ENCODE measurements around the gene REEP1. TPM values are rescaled to one million over a fixed set of nuclear protein-coding genes. Genes with fewer than 3 reads are reported as not detected.

Gene REEP1
- total RNA-seq, 5 donors from 2014 or later (not counting 1 experiment from before 2014, with no cell fraction given), result 0.12 to 1.0 (median 0.18) TPM; not detected in 1

DNA sequence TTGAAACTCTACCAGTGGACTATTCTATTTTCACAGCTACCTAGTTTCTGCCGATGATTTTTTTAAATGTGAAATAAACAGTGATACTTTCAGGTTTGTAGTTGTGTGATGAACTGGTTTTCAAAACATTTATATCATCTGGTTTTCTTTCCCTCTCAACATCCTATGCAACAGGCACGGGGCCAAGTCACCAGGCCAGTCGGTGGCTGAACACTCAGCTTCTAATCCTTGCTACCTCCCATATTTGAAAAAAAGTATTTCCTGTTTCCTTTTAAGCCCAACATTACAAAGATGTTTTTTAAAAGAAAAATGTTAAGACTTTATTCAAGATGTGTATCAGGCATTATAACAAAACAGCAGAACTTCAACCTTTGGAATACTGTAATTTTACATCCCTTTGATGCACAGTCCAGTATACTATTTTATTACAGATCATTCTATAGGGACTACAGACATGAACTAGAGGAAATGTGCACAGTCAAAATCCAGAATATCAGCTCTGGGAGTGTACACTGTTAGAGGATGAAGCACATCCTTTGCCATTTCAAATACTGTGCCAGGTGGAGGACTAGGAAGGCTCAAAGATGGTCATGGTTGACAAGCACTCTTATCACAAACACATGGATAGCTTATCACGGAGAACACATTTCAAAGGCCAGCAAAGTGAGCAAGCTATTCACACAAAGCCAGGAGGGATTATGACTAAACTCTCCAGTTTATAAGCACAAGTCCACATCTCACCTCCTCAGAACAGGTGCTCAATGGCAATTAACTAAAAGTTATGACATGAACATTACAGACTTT, 123.5 kb downstream of the REEP1 start:
- Histone ChIP-seq H3K27me3 (replicated peaks in 1 of 2; ENCODE audit: control insufficient read depth in 2 of 2, extremely low read depth in 1 of 2, insufficient read depth in 2 of 2, low read length in 1 of 2) (no peaks in the 10 kb centered on the region), H3K4me1 (ENCODE audit: control insufficient read depth in 1 of 2, extremely low read depth in 1 of 2, insufficient read depth in 2 of 2, low read length in 2 of 2) (peaks cover 0 to 5% of the 10 kb centered on the region in 2 experiments), H3K4me3 (ENCODE audit: control insufficient read depth in 1 of 2, extremely low read depth in 1 of 2, low read length in 1 of 2) (no peak overlapping the region), H3K36me3 (ENCODE audit: control insufficient read depth in 2 of 2, extremely low read depth in 1 of 2, insufficient read depth in 1 of 2, low read length in 1 of 2) (peaks cover 9 to 38% of the 10 kb centered on the region in 2 donors), H3K9me3 (no peaks in the 10 kb centered on the region), H3K27ac (ENCODE audit: low read length) (no peak overlapping the region)
- ATAC-seq (replicated peaks in 1 of 4), result no peak
- WGBS (ENCODE audit: insufficient coverage), result 89% methylated on average over 1 of the region's 4 CpGs
- no peak for DNase-seq
- H3K4me1 Mint-ChIP-seq, result peaks cover 6 to 9% (median 7%) of the 10 kb centered on the region in 3 donors
- H3K27ac Mint-ChIP-seq, result peak overlapping the region; percentile 56 to 74
- no peaks in the 10 kb centered on the region for H3K27me3 Mint-ChIP-seq
- no peaks in the 10 kb centered on the region for H3K9me3 Mint-ChIP-seq
- peaks cover 43% of the 10 kb centered on the region for H3K36me3 Mint-ChIP-seq
- no peak overlapping the region for H3K4me3 Mint-ChIP-seq
- CTCF ChIA-PET, result interaction anchor here in 1 of 2 donors (1.0 kb wide), 1 partner anchor 228 kb away, joined by 7 read pairs; no protein-coding TSS in a partner anchor
- POLR2A ChIA-PET, result no interaction called here

DNA sequence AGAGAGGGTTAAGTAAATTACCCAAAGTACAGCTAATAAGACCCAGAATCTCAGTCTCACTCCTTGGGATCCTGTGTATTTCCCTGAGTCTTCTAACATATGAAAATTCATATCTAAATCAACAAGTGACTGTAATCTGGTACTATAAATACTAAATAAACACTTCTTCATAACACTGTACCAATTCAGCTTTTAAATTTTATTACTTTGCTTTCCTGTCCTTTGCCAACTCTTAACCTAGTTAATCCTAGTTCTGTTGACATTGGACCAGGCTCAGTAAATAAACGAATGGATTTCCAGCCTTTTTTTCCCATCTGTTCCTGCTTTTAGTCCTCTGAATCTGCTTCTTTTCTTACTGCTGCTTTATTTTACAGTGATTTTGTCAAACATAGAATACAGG, 124.4 kb downstream of the REEP1 start:
- ATAC-seq (replicated peaks in 1 of 4) (no peak), DNase-seq (no peak)
- Mint-ChIP-seq H3K4me3 (no peak overlapping the region), H3K36me3 (peaks cover 48% of the 10 kb centered on the region), H3K4me1 (peaks cover 1 to 7% (median 4%) of the 10 kb centered on the region in 3 donors), H3K27me3 (no peaks in the 10 kb centered on the region), H3K9me3 (no peaks in the 10 kb centered on the region), H3K27ac (peak overlapping the region in 1 of 2 donors; percentile 74)
- Histone ChIP-seq H3K36me3 (ENCODE audit: control insufficient read depth in 2 of 2, extremely low read depth in 1 of 2, insufficient read depth in 1 of 2, low read length in 1 of 2) (peaks cover 9 to 47% of the 10 kb centered on the region in 2 donors), H3K27me3 (replicated peaks in 1 of 2; ENCODE audit: control insufficient read depth in 2 of 2, extremely low read depth in 1 of 2, insufficient read depth in 2 of 2, low read length in 1 of 2) (no peaks in the 10 kb centered on the region), H3K9me3 (no peaks in the 10 kb centered on the region), H3K4me1 (ENCODE audit: control insufficient read depth in 1 of 2, extremely low read depth in 1 of 2, insufficient read depth in 2 of 2, low read length in 2 of 2) (no peaks in the 10 kb centered on the region), H3K4me3 (ENCODE audit: control insufficient read depth in 1 of 2, extremely low read depth in 1 of 2, low read length in 1 of 2) (no peak overlapping the region), H3K27ac (ENCODE audit: low read length) (no peak overlapping the region)
- whole genome bisulfite sequencing (ENCODE audit: insufficient coverage), result no CpG with 5 or more reads among the region's 1 CpG
- POLR2A ChIA-PET, result interaction anchor here in 1 of 2 donors (0.5 kb wide), 1 partner anchor 475 kb away, joined by 5 read pairs; no protein-coding TSS in a partner anchor
- CTCF ChIA-PET, result interaction anchor here (1.0 kb wide), 2 partner anchors 8 to 229 kb away, joined by 3 to 7 read pairs; no protein-coding TSS in a partner anchor

DNA sequence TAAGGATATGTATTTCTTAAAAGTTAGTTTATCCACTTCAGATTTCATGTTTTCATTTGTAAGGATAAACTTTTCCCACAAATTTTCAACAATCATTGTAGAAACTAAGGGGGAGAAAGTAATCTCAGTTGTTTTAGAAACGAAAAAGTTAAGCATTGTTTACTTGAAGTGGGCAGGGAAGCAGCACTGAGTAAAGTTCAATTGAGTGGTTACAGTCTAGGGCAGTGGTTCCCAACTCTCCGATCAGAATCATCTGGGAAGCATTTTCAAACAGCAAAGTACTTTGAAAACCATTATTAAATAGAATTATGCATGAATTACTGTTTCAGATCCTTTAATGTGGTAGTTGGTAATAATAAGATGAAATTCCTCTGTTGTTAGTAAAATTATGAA, 125.6 kb downstream of the REEP1 start:
- Histone ChIP-seq H3K36me3 (ENCODE audit: control insufficient read depth in 2 of 2, extremely low read depth in 1 of 2, insufficient read depth in 1 of 2, low read length in 1 of 2) (peaks cover 9 to 59% of the 10 kb centered on the region in 2 donors), H3K27ac (ENCODE audit: low read length) (no peak overlapping the region), H3K4me1 (ENCODE audit: control insufficient read depth in 1 of 2, extremely low read depth in 1 of 2, insufficient read depth in 2 of 2, low read length in 2 of 2) (no peaks in the 10 kb centered on the region), H3K4me3 (ENCODE audit: control insufficient read depth in 1 of 2, extremely low read depth in 1 of 2, low read length in 1 of 2) (no peak overlapping the region), H3K27me3 (replicated peaks in 1 of 2; ENCODE audit: control insufficient read depth in 2 of 2, extremely low read depth in 1 of 2, insufficient read depth in 2 of 2, low read length in 1 of 2) (no peaks in the 10 kb centered on the region), H3K9me3 (no peaks in the 10 kb centered on the region)
- no peaks in the 10 kb centered on the region for H3K9me3 Mint-ChIP-seq
- H3K27me3 Mint-ChIP-seq, result no peaks in the 10 kb centered on the region
- ChIA-PET POLR2A (no interaction called here), CTCF (no interaction called here)
- WGBS (ENCODE audit: insufficient coverage), result no CpG with 5 or more reads among the region's 2 CpGs
- DNase-seq (no peak), ATAC-seq (replicated peaks in 1 of 4) (no peak)
- peaks cover 54% of the 10 kb centered on the region for H3K36me3 Mint-ChIP-seq
- no peak overlapping the region for H3K4me3 Mint-ChIP-seq
- no peak overlapping the region for H3K27ac Mint-ChIP-seq
- peaks cover 0 to 5% (median 3%) of the 10 kb centered on the region in 3 donors for H3K4me1 Mint-ChIP-seq

DNA sequence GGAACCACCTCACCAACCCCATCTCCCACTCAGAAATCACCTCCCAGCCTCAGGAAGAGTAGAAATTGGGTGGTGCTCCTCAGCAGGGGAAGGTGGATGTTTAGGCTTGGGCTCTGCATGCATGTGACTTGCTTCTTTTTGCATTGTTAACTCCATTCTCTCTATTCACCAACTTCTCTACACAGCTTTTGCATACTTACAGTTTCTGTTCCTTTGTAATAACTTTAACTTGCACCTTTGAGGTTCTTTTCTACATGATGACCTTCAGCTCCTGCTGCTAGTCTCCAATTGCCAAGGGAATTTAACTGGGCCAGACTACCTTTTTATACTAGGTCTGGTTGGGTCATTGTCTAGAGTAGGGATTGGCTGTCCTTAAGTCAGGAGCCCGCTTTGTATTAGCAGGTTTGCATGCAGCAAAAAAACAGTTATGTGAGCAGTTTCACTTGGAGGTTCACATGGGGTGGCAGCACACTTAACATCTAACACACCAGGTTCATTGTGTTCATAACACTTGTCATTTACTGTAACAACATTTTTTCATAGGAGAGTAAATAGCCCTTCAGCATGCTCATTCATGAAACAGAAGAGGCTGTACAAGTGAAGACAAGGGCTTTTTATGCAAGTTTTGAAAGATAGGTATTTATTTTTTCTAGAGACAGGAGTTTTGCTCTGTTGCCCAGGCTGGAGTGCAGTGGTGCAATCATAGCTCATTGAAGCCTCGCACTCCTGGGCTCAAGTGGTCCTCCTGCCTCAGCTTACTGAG, 126.2 kb downstream of the REEP1 start:
- DNase-seq (no peak), ATAC-seq (replicated peaks in 1 of 4) (no peak)
- H3K27ac Mint-ChIP-seq, result peak overlapping the region in 1 of 2 donors; percentile 5
- H3K4me3 ChIP-seq (ENCODE audit: control insufficient read depth in 1 of 2, extremely low read depth in 1 of 2, low read length in 1 of 2), result no peak overlapping the region
- peaks cover 0 to 5% (median 3%) of the 10 kb centered on the region in 3 donors for H3K4me1 Mint-ChIP-seq
- H3K36me3 ChIP-seq (ENCODE audit: control insufficient read depth in 2 of 2, extremely low read depth in 1 of 2, insufficient read depth in 1 of 2, low read length in 1 of 2), result peaks cover 9 to 65% of the 10 kb centered on the region in 2 donors
- peaks cover 58% of the 10 kb centered on the region for H3K36me3 Mint-ChIP-seq
- WGBS (ENCODE audit: insufficient coverage), result no CpG with 5 or more reads among the region's 2 CpGs
- CTCF ChIA-PET, result no interaction called here
- no peaks in the 10 kb centered on the region for H3K9me3 Mint-ChIP-seq
- no peak overlapping the region for H3K27ac ChIP-seq (ENCODE audit: low read length)
- H3K9me3 ChIP-seq, result no peaks in the 10 kb centered on the region
- H3K27me3 ChIP-seq (replicated peaks in 1 of 2; ENCODE audit: control insufficient read depth in 2 of 2, extremely low read depth in 1 of 2, insufficient read depth in 2 of 2, low read length in 1 of 2), result no peaks in the 10 kb centered on the region
- no peaks in the 10 kb centered on the region for H3K27me3 Mint-ChIP-seq
- no peaks in the 10 kb centered on the region for H3K4me1 ChIP-seq (ENCODE audit: control insufficient read depth in 1 of 2, extremely low read depth in 1 of 2, insufficient read depth in 2 of 2, low read length in 2 of 2)
- H3K4me3 Mint-ChIP-seq, result no peak overlapping the region
- POLR2A ChIA-PET, result no interaction called here

DNA sequence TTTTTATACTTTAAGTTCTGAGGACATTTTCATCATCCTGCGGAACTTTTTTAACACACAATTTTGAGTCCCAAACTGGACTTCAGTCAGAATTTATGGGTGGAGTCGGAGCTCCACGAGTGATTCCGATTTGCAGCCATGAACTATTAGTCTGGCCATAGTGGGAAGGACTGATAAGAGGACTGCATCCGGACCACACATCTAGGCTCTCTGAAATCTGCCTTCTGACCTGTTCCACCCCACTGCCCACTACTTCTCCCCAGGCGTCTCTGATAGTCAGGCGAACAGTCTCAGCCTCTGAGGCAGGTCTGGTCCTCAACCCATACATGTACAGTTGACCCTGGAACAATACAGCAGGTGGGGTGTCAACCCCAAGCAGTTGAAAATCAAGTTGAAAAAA, 133.0 kb downstream of the REEP1 start:
- ChIA-PET CTCF (interaction anchor here in 1 of 2 donors (0.7 kb wide), 1 partner anchor 548 kb away, joined by 5 read pairs; no protein-coding TSS in a partner anchor), POLR2A (no interaction called here)
- Histone ChIP-seq H3K27ac (ENCODE audit: low read length) (no peak overlapping the region), H3K9me3 (no peaks in the 10 kb centered on the region), H3K27me3 (replicated peaks in 1 of 2; ENCODE audit: control insufficient read depth in 2 of 2, extremely low read depth in 1 of 2, insufficient read depth in 2 of 2, low read length in 1 of 2) (no peaks in the 10 kb centered on the region), H3K4me1 (ENCODE audit: control insufficient read depth in 1 of 2, extremely low read depth in 1 of 2, insufficient read depth in 2 of 2, low read length in 2 of 2) (peaks cover 2 to 11% of the 10 kb centered on the region in 2 experiments), H3K4me3 (ENCODE audit: control insufficient read depth in 1 of 2, extremely low read depth in 1 of 2, low read length in 1 of 2) (no peak overlapping the region), H3K36me3 (ENCODE audit: control insufficient read depth in 2 of 2, extremely low read depth in 1 of 2, insufficient read depth in 1 of 2, low read length in 1 of 2) (peaks cover 6 to 44% of the 10 kb centered on the region in 2 donors)
- H3K27ac Mint-ChIP-seq, result no peak overlapping the region
- H3K36me3 Mint-ChIP-seq, result peaks cover 23% of the 10 kb centered on the region
- 95% methylated on average over 4 of the region's 7 CpGs for WGBS (ENCODE audit: insufficient coverage)
- ATAC-seq (replicated peaks in 1 of 4), result no peak
- H3K27me3 Mint-ChIP-seq, result no peaks in the 10 kb centered on the region
- no peak for DNase-seq
- no peaks in the 10 kb centered on the region for H3K9me3 Mint-ChIP-seq
- H3K4me1 Mint-ChIP-seq, result peaks cover 31 to 35% (median 34%) of the 10 kb centered on the region in 3 donors
- no peak overlapping the region for H3K4me3 Mint-ChIP-seq

DNA sequence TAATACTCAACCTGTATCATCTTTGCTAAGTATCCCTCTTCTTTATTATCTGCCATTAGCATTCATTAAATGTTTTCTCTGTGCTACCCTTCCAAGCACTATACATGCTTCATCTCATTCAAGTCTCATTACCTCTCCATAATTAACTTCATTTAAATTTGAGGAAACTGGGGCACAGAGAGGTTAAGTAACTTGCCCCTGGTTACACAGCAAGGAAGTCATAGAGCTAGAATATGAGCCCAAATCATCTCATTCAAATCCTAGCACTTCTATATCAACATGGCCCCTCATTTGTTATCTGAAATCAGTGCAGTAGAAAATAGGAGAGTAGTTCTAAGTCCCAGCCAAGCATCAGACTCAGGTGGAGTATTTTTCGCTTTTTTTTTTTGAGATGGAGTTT, 133.8 kb downstream of the REEP1 start:
- no peaks in the 10 kb centered on the region for H3K27me3 ChIP-seq (replicated peaks in 1 of 2; ENCODE audit: control insufficient read depth in 2 of 2, extremely low read depth in 1 of 2, insufficient read depth in 2 of 2, low read length in 1 of 2)
- H3K4me1 ChIP-seq (ENCODE audit: control insufficient read depth in 1 of 2, extremely low read depth in 1 of 2, insufficient read depth in 2 of 2, low read length in 2 of 2), result peaks cover 7 to 11% of the 10 kb centered on the region in 2 experiments
- no CpG with 5 or more reads among the region's 1 CpG for WGBS (ENCODE audit: insufficient coverage)
- no peak overlapping the region for H3K27ac ChIP-seq (ENCODE audit: low read length)
- ATAC-seq (replicated peaks in 1 of 4), result no peak
- Mint-ChIP-seq H3K27ac (no peak overlapping the region), H3K4me3 (no peak overlapping the region), H3K9me3 (no peaks in the 10 kb centered on the region), H3K27me3 (no peaks in the 10 kb centered on the region), H3K4me1 (peaks cover 34 to 40% (median 38%) of the 10 kb centered on the region in 3 donors), H3K36me3 (peaks cover 17% of the 10 kb centered on the region)
- no peaks in the 10 kb centered on the region for H3K9me3 ChIP-seq
- ChIA-PET POLR2A (interaction anchor here (0.7 to 0.8 kb wide), 2 partner anchors 9 to 162 kb away, joined by 3 read pairs; no protein-coding TSS in a partner anchor), CTCF (interaction anchor here (0.7 to 1.6 kb wide), 3 partner anchors 12 to 547 kb away, joined by 4 to 6 read pairs (median 5); no protein-coding TSS in a partner anchor)
- H3K36me3 ChIP-seq (ENCODE audit: control insufficient read depth in 2 of 2, extremely low read depth in 1 of 2, insufficient read depth in 1 of 2, low read length in 1 of 2), result peaks cover 2 to 36% of the 10 kb centered on the region in 2 donors
- DNase-seq, result no peak
- no peak overlapping the region for H3K4me3 ChIP-seq (ENCODE audit: control insufficient read depth in 1 of 2, extremely low read depth in 1 of 2, low read length in 1 of 2)

Data from T-cell (primary cell).